ENCODE data around the gene SPSB2.

SPSB2 gene

GRCh38 chr12:6838854-6839253 is 34.2 kb downstream of the SPSB2 start:
- no peak for DNase-seq (ENCODE audit: low read depth)
- H3K4me3 ChIP-seq (ENCODE audit: low read depth, low read length), result no peak overlapping the region
- no peak for TF ChIP-seq CTCF (IDR thresholded peaks at IDR 0.05; ENCODE audit: low read depth, low read length, missing control alignments)

GRCh38 chr12:6837370-6838060 is 35.6 kb downstream of the SPSB2 start:
- H3K4me3 ChIP-seq (ENCODE audit: low read depth, low read length), result no peak overlapping the region
- DNase-seq (ENCODE audit: low read depth), result no peak
- TF ChIP-seq CTCF (IDR thresholded peaks at IDR 0.05; ENCODE audit: low read depth, low read length, missing control alignments), result no peak

GRCh38 chr12:6836851-6837250 is 36.3 kb downstream of the SPSB2 start:
- TF ChIP-seq CTCF (IDR thresholded peaks at IDR 0.05; ENCODE audit: low read depth, low read length, missing control alignments), result no peak
- no peak overlapping the region for H3K4me3 ChIP-seq (ENCODE audit: low read depth, low read length)
- DNase-seq (ENCODE audit: low read depth), result no peak

- DNase-seq (ENCODE audit: low read depth), result no peak
- no peak for TF ChIP-seq CTCF (IDR thresholded peaks at IDR 0.05; ENCODE audit: low read depth, low read length, missing control alignments)
- no peak overlapping the region for H3K4me3 ChIP-seq (ENCODE audit: low read depth, low read length)
Measured at GRCh38 chr12:6834873-6835272, 38.2 kb downstream of the SPSB2 start.

GRCh38 chr12:6834254-6834653 is 38.8 kb downstream of the SPSB2 start:
- DNase-seq (ENCODE audit: low read depth), result no peak
- no peak overlapping the region for H3K4me3 ChIP-seq (ENCODE audit: low read depth, low read length)
- TF ChIP-seq CTCF (IDR thresholded peaks at IDR 0.05; ENCODE audit: low read depth, low read length, missing control alignments), result no peak

GRCh38 chr12:6833189-6833890 is 39.8 kb downstream of the SPSB2 start:
- no peak for TF ChIP-seq CTCF (IDR thresholded peaks at IDR 0.05; ENCODE audit: low read depth, low read length, missing control alignments)
- DNase-seq (ENCODE audit: low read depth), result no peak
- H3K4me3 ChIP-seq (ENCODE audit: low read depth, low read length), result no peak overlapping the region

GRCh38 chr12:6832125-6832524 is 41.0 kb downstream of the SPSB2 start:
- H3K4me3 ChIP-seq (ENCODE audit: low read depth, low read length), result no peak overlapping the region
- no peak for DNase-seq (ENCODE audit: low read depth)
- TF ChIP-seq CTCF (IDR thresholded peaks at IDR 0.05; ENCODE audit: low read depth, low read length, missing control alignments), result no peak
